GM12864 (cell line): ENCODE data around the gene IFNL1.

Experiments
- DNase-seq: peaks from one replicate; pipeline ENCODE4 v3.0.0-alpha.2; 2011; ENCODE audit warnings: low read depth
- H3K4me3 ChIP-seq: 2 replicates; pipeline ENCODE4 v1.5.1; 2011; ENCODE audit warnings: mild to moderate bottlenecking, low read depth, low read length, control low read depth
- TF ChIP-seq, protein P1 (sequence below): IDR thresholded peaks from 2 replicates; pipeline ENCODE4 v1.5.1; 2011; ENCODE audit warnings: low read depth, mild to moderate bottlenecking, moderate library complexity, low read length, control low read depth, inconsistent platforms; ENCODE audit errors: missing control alignments

IFNL1 gene

DNA sequence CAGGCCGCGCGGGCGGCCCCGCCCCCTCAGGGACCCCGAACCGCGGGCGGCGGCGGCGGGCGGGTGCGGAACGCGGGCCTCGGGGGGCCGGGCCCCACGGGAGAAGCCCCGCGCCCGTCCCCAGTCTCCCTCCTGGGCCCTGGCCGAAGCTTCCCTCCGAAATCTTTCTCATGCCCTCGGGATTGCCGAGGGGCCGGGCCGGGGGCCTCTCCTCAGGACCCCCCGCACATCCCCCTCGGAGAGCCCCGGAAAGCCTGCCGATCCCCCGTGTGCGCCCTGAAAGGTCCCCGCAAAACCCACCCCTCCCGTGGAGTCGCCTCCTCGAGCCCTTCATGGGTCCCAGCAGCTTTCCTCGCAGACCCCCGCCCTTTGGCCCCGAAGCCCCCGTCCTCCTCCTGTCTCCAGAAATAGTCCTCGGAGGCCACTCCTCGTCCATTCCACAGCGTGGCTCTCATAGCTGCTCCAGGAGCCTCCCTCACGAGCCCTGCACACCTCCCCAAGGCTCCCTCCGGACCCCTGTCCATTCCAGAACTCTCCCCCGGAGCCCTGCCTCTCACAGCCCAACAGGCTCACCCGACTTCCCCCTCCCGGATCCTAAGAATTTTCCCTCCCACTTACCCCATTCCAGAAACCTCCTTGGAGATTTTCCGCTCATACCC is 46.6 kb downstream of the IFNL1 start:
- TF ChIP-seq, protein P1, sequence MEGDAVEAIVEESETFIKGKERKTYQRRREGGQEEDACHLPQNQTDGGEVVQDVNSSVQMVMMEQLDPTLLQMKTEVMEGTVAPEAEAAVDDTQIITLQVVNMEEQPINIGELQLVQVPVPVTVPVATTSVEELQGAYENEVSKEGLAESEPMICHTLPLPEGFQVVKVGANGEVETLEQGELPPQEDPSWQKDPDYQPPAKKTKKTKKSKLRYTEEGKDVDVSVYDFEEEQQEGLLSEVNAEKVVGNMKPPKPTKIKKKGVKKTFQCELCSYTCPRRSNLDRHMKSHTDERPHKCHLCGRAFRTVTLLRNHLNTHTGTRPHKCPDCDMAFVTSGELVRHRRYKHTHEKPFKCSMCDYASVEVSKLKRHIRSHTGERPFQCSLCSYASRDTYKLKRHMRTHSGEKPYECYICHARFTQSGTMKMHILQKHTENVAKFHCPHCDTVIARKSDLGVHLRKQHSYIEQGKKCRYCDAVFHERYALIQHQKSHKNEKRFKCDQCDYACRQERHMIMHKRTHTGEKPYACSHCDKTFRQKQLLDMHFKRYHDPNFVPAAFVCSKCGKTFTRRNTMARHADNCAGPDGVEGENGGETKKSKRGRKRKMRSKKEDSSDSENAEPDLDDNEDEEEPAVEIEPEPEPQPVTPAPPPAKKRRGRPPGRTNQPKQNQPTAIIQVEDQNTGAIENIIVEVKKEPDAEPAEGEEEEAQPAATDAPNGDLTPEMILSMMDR = no peak
- H3K4me3 ChIP-seq = peak overlapping the region; percentile 84
- DNase-seq = no peak

DNA sequence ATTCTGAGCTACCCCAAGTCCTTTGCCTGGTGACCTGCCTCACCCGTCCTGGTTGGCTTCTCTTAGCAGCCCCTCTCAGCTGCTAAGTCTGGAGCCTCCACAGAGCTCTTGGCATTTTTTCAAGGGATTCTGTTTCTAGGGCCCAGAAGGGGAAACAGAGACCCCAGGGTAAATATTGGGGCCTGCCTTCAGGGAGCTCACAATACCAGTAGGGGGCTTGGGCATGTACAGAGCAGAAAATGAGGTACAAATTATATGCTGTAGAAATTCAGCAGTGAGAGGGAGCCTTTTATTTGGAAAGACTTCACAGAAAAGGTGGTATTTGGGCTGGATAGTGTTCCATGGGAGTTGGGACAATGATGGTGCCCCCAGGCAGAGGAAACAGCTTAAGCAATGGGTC is 49.7 kb downstream of the IFNL1 start:
- DNase-seq = no peak
- H3K4me3 ChIP-seq = no peak overlapping the region
- TF ChIP-seq, protein P1 = peak; percentile 2

DNA sequence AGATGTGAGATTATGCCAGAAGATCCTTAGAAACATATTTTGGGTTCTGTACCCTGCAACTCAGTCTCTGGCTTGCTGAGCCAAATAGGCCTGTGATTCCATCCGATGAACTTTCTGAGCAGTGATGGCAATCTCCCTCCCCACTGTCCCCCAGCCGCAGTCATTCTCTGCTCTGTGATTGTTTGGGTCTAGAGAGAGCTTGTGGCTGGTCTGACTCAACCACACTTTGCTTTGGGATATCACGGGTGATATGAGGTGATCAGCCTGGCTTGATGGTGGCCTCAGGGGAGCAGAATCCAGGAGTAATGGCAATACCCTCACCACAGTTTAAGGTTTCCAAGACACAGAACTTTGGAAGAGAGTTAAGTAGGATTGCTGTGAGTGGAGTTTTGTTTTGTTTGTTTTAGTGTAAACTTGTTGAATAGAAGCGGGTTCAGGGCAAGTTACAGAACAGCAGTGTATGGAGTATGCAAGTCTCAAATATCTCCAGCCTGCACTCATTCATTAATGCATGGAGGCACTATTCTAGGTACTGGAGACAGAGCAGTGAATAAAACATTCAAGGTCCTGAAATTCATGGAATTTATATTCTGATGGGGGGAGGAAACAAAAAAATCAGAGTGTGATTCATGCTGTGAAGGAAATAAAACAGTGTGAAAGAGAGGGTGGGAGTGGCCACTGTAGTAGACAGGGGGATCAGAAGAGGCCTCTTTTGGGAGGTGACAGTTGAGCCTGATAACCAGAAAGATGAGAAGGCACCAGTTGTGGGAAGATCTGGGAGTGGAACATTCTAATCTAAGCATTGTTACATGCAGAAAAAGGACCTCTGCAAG is 51.3 kb downstream of the IFNL1 start:
- TF ChIP-seq, protein P1 = no peak
- DNase-seq = no peak
- H3K4me3 ChIP-seq = no peak overlapping the region
